ENCODE data around the gene NRGN. TPM values are rescaled to one million over a fixed set of nuclear protein-coding genes. Genes with fewer than 3 reads are reported as not detected.

NRGN gene
- total RNA-seq, 1 experiment from 2014 or later = 2.9 TPM

DNA sequence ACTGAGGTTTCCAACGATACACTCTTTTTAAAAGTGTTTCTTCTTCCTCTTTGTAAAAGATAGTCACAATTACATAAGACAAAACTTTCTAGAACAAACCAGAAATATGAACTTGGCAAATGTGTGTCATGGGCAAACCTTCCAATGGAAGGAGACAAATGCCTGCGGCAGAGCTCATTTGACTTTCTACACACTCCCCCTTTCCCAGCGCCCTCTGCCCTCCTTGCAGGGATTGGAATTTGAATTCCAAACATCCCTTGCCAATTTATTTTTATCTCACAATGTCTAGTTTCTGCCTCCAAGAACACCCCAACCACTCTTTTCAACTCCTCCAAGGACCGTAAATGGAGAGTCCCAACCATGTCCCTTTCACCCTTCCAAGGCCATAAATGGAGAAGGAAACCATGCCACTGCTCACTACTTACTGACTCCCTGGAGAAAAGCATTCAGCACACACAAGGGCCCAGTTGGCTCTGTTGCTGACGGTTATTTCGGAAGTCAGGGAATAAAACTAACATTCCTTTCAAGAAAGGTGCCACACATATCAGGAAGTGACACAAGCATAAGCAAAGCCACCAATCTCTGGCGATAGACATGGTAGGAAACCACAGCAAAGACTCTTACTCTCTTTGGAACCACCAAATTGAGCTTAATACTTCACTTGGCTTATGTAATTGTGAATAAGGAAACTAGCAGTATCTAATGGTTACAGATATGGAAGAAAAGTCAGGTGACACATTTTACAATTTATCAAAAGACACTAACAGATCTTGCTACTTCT is 37.3 kb downstream of the NRGN start:
- ATAC-seq (no peak), DNase-seq (ENCODE audit: low spot score) (no peak)
- no peaks in the 10 kb centered on the region for H3K27me3 Mint-ChIP-seq (ENCODE audit: low read depth)
- no peak for TF ChIP-seq ELF4 (CRISPR knock-in tag; IDR thresholded peaks at IDR 0.05; ENCODE audit: low read depth)
- no peak for TF ChIP-seq ZNF671 (CRISPR knock-in tag; IDR thresholded peaks at IDR 0.05)
- CTCF ChIA-PET = interaction anchor here (1.7 to 3.2 kb wide), 2 partner anchors 14 to 17 kb away, joined by 6 to 28 read pairs; no protein-coding TSS in a partner anchor
- H3K4me1 Mint-ChIP-seq = no peaks in the 10 kb centered on the region
- H3K27ac Mint-ChIP-seq = peak overlapping the region; percentile 38; the same call in 1 of the 2 replicates
- no peak overlapping the region for H3K4me3 Mint-ChIP-seq
- peaks cover 12% of the 10 kb centered on the region for H3K36me3 Mint-ChIP-seq
- POLR2A ChIA-PET = no interaction called here
- H3K9me3 Mint-ChIP-seq = no peaks in the 10 kb centered on the region

GRCh38 chr11:124778281-124778680 is 38.5 kb downstream of the NRGN start:
- CTCF ChIA-PET = interaction anchor here (0.6 to 3.2 kb wide), 16 partner anchors 9 to 109 kb away, joined by 3 to 28 read pairs (median 6); partner anchors contain the start of genes ESAM, NRGN and SIAE
- no peaks in the 10 kb centered on the region for H3K9me3 Mint-ChIP-seq
- ATAC-seq (peak; percentile 34; the same call in 1 of the 2 replicates), DNase-seq (ENCODE audit: low spot score) (no peak)
- no peaks in the 10 kb centered on the region for H3K27me3 Mint-ChIP-seq (ENCODE audit: low read depth)
- H3K4me3 Mint-ChIP-seq = no peak overlapping the region
- H3K27ac Mint-ChIP-seq = no peak overlapping the region
- POLR2A ChIA-PET = no interaction called here
- no peaks in the 10 kb centered on the region for H3K4me1 Mint-ChIP-seq
- H3K36me3 Mint-ChIP-seq = peaks cover 5% of the 10 kb centered on the region; the same call in 1 of the 2 replicates
- TF ChIP-seq FOXJ3 (CRISPR knock-in tag; IDR thresholded peaks at IDR 0.05; ENCODE audit: borderline replicate concordance) (no peak), NR2C2 (CRISPR knock-in tag; IDR thresholded peaks at IDR 0.05) (no peak), E2F5 (CRISPR knock-in tag; IDR thresholded peaks at IDR 0.05) (no peak), ATF3 (CRISPR knock-in tag; conservative IDR thresholded peaks at IDR 0.05) (no peak), FOXP1 (CRISPR knock-in tag; IDR thresholded peaks at IDR 0.05; ENCODE audit: borderline replicate concordance) (no peak), IRF2 (CRISPR knock-in tag; IDR thresholded peaks at IDR 0.05; ENCODE audit: borderline replicate concordance, low read depth) (no peak), JUN (CRISPR knock-in tag; IDR thresholded peaks at IDR 0.05) (no peak), RORB (CRISPR knock-in tag; IDR thresholded peaks at IDR 0.05) (no peak), ELF4 (CRISPR knock-in tag; IDR thresholded peaks at IDR 0.05; ENCODE audit: low read depth) (no peak)
- TF ChIP-seq, protein P1, sequence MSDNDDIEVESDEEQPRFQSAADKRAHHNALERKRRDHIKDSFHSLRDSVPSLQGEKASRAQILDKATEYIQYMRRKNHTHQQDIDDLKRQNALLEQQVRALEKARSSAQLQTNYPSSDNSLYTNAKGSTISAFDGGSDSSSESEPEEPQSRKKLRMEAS (CRISPR knock-in tag; IDR thresholded peaks at IDR 0.05) = no peak
- TF ChIP-seq, protein P2, sequence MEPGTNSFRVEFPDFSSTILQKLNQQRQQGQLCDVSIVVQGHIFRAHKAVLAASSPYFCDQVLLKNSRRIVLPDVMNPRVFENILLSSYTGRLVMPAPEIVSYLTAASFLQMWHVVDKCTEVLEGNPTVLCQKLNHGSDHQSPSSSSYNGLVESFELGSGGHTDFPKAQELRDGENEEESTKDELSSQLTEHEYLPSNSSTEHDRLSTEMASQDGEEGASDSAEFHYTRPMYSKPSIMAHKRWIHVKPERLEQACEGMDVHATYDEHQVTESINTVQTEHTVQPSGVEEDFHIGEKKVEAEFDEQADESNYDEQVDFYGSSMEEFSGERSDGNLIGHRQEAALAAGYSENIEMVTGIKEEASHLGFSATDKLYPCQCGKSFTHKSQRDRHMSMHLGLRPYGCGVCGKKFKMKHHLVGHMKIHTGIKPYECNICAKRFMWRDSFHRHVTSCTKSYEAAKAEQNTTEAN (CRISPR knock-in tag; IDR thresholded peaks at IDR 0.05) = no peak
- TF ChIP-seq, protein P3, sequence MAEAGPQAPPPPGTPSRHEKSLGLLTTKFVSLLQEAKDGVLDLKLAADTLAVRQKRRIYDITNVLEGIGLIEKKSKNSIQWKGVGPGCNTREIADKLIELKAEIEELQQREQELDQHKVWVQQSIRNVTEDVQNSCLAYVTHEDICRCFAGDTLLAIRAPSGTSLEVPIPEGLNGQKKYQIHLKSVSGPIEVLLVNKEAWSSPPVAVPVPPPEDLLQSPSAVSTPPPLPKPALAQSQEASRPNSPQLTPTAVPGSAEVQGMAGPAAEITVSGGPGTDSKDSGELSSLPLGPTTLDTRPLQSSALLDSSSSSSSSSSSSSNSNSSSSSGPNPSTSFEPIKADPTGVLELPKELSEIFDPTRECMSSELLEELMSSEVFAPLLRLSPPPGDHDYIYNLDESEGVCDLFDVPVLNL (CRISPR knock-in tag; IDR thresholded peaks at IDR 0.05; ENCODE audit: borderline replicate concordance, low read depth) = no peak
- TF ChIP-seq, protein P4, sequence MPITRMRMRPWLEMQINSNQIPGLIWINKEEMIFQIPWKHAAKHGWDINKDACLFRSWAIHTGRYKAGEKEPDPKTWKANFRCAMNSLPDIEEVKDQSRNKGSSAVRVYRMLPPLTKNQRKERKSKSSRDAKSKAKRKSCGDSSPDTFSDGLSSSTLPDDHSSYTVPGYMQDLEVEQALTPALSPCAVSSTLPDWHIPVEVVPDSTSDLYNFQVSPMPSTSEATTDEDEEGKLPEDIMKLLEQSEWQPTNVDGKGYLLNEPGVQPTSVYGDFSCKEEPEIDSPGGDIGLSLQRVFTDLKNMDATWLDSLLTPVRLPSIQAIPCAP (CRISPR knock-in tag; IDR thresholded peaks at IDR 0.05) = no peak
- TF ChIP-seq, protein P5, sequence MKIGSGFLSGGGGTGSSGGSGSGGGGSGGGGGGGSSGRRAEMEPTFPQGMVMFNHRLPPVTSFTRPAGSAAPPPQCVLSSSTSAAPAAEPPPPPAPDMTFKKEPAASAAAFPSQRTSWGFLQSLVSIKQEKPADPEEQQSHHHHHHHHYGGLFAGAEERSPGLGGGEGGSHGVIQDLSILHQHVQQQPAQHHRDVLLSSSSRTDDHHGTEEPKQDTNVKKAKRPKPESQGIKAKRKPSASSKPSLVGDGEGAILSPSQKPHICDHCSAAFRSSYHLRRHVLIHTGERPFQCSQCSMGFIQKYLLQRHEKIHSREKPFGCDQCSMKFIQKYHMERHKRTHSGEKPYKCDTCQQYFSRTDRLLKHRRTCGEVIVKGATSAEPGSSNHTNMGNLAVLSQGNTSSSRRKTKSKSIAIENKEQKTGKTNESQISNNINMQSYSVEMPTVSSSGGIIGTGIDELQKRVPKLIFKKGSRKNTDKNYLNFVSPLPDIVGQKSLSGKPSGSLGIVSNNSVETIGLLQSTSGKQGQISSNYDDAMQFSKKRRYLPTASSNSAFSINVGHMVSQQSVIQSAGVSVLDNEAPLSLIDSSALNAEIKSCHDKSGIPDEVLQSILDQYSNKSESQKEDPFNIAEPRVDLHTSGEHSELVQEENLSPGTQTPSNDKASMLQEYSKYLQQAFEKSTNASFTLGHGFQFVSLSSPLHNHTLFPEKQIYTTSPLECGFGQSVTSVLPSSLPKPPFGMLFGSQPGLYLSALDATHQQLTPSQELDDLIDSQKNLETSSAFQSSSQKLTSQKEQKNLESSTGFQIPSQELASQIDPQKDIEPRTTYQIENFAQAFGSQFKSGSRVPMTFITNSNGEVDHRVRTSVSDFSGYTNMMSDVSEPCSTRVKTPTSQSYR (CRISPR knock-in tag; IDR thresholded peaks at IDR 0.05) = no peak
